HepG2 (cell line): Measurements from ENCODE around the gene NEK7. TPM values are rescaled to one million over a fixed set of nuclear protein-coding genes. Genes with fewer than 3 reads are reported as not detected.
A peak's percentile ranks its signal among the peaks of the same experiment; 100 is the strongest.

Source experiments
- FLYWCH1 ChIP-seq: sonication (generic); formaldehyde crosslinking; IDR thresholded peaks from 2 replicates; pipeline ENCODE4 v1.8.1; 2023; ENCODE audit warnings: mild to moderate bottlenecking, missing genetic modification reagents
- HINFP ChIP-seq: sonication (generic); formaldehyde crosslinking; IDR thresholded peaks from 2 replicates; pipeline ENCODE4 v1.4.0; 2020; ENCODE audit warnings: low read depth, mild to moderate bottlenecking, missing genetic modification reagents
- IRX3 ChIP-seq: sonication (generic); formaldehyde crosslinking; IDR thresholded peaks from 2 replicates; pipeline ENCODE4 v1.8.1; 2023; ENCODE audit warnings: mild to moderate bottlenecking, low read depth, missing genetic modification reagents, borderline replicate concordance
- MBNL3 ChIP-seq: fragments of 250-450 bp; sonication (Bioruptor Pico); conservative IDR thresholded peaks from 2 replicates; pipeline ENCODE4 v1.8.0; 2022; ENCODE audit warnings: mild to moderate bottlenecking, inconsistent platforms
- NFIC ChIP-seq: IDR thresholded peaks from 2 replicates; pipeline ENCODE4 v1.6.1; 2012; ENCODE audit warnings: mild to moderate bottlenecking, low read length, inconsistent platforms
- POGZ ChIP-seq: sonication (generic); formaldehyde crosslinking; IDR thresholded peaks from 2 replicates; pipeline ENCODE4 v1.4.0; 2020; ENCODE audit warnings: mild to moderate bottlenecking, missing genetic modification reagents
- SCMH1 ChIP-seq: sonication (generic); formaldehyde crosslinking; IDR thresholded peaks from 2 replicates; pipeline ENCODE4 v1.9.0; 2021; ENCODE audit warnings: missing genetic modification reagents, mild to moderate bottlenecking, borderline replicate concordance
- SPEN ChIP-seq: sonication (generic); formaldehyde crosslinking; IDR thresholded peaks from 2 replicates; pipeline ENCODE4 v1.5.1; 2020; ENCODE audit warnings: low read depth, mild to moderate bottlenecking, missing genetic modification reagents
- TAF15 ChIP-seq: fragments of 200-400 bp; formaldehyde crosslinking; IDR thresholded peaks from one replicate; pipeline ENCODE4 v1.6.1; 2018; ENCODE audit warnings: mild to moderate bottlenecking, low read depth, low read length; ENCODE audit not compliant: poor library complexity, severe bottlenecking
- ZBED4 ChIP-seq: sonication (generic); formaldehyde crosslinking; IDR thresholded peaks from 2 replicates; pipeline ENCODE4 v1.4.0; 2020; ENCODE audit warnings: missing genetic modification reagents, borderline replicate concordance
- ZBTB3 ChIP-seq: sonication (generic); formaldehyde crosslinking; IDR thresholded peaks from 2 replicates; pipeline ENCODE4 v1.4.0; 2020; ENCODE audit warnings: low read depth, mild to moderate bottlenecking, moderate library complexity, missing genetic modification reagents, borderline replicate concordance
- ZBTB4 ChIP-seq: sonication (generic); formaldehyde crosslinking; IDR thresholded peaks from 2 replicates; pipeline ENCODE4 v1.4.0; 2020; ENCODE audit warnings: missing genetic modification reagents, mild to moderate bottlenecking, borderline replicate concordance
- ZNF468 ChIP-seq: sonication (generic); formaldehyde crosslinking; IDR thresholded peaks from 2 replicates; pipeline ENCODE4 v1.8.0; 2022; ENCODE audit warnings: mild to moderate bottlenecking, moderate library complexity, missing genetic modification reagents
- ZNF501 ChIP-seq: sonication (generic); formaldehyde crosslinking; IDR thresholded peaks from 2 replicates; pipeline ENCODE4 v1.5.1; 2020; ENCODE audit warnings: mild to moderate bottlenecking, moderate library complexity, missing genetic modification reagents
- ZNF724P ChIP-seq: sonication (generic); formaldehyde crosslinking; IDR thresholded peaks from 2 replicates; pipeline ENCODE4 v1.8.0; 2022; ENCODE audit warnings: missing genetic modification reagents, borderline replicate concordance
- ZNF878 ChIP-seq: sonication (generic); formaldehyde crosslinking; IDR thresholded peaks from 2 replicates; pipeline ENCODE4 v1.8.1; 2023; ENCODE audit warnings: mild to moderate bottlenecking, missing genetic modification reagents, moderate library complexity
- polyA plus RNA-seq, 8 experiments: library from polyadenylated mRNA; depleted of rRNA in 3 of 8; stranded (reverse) in 7 of 8; unstranded in 1 of 8; fragments of >200 nt; fragmentation: Illumina TruSeq in 4 of 8; extraction: Trizol in 4 of 8; gene quantifications; 2 replicates each; pipeline versions ENCODE4 v1.2.1 to v1.2.3, GENCODE V29; 2011 to 2016; ENCODE audit warnings: low read depth in 4 of 8, missing spikeins in 1 of 8, mixed read lengths in 1 of 8; ENCODE audit not compliant: insufficient read depth in 1 of 8
- total RNA-seq, 5 experiments: library from RNA; depleted of rRNA; stranded (reverse); fragments of >200 nt; fragmentation: Illumina TruSeq; extraction: Trizol; gene quantifications; 2 replicates each; pipeline ENCODE4 v1.2.3, GENCODE V29; 2016; ENCODE audit warnings: low read depth in 1 of 5
- TF ChIP-seq, protein P1 (sequence below): sonication (generic); formaldehyde crosslinking; IDR thresholded peaks from 2 replicates; pipeline ENCODE4 v1.8.0; 2022; ENCODE audit warnings: missing genetic modification reagents, low read depth, mild to moderate bottlenecking, borderline replicate concordance
- TF ChIP-seq, protein P2 (sequence below): IDR thresholded peaks from 2 replicates; pipeline ENCODE4 v1.6.1; 2016; ENCODE audit warnings: missing genetic modification reagents, missing compliant biosample characterization

NEK7 gene
- total and polyA plus RNA-seq, 2 of the 13 experiments (the other 11 are each of a cell fraction or from before 2014, with no cell fraction given) = 18.1 to 19.2 TPM

DNA sequence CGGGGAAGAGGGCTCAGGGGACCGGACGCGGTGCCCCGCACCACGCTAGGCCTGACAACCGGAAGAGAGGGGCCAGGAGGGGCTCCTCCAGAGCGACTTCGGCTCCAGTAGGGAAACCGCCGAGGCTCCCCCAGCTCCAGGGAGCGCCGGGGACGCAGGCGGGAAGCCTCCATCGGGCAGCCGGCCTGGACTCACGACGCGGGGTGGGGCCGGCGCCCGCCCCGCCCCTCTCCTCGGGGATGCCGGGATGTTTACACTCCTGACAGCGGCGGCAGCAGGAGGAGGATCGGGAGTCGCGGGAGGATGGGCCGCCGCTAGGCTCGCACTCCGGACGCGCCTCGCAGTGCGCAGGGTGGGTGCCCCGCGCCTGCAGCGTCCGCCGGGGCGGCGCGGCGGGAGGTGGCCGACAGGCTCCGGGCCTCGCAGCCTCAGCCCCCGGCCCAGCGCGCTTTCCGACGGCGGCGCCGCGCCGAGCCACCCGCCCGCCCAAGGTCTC is at the start of gene NEK7 (continued):
- TF ChIP-seq ZBED4 (CRISPR knock-in tag) (0 out of 2 replicates have a peak, but pooled peaks have one; percentile 13), NFIC (no peak), HINFP (CRISPR knock-in tag) (peak; percentile 68; the same call in 1 of the 2 replicates), ZNF501 (peak; percentile 52), SPEN (peak; percentile 64; the same call in 1 of the 2 replicates), FLYWCH1 (CRISPR knock-in tag) (no peak), MBNL3 (no peak), ZBTB4 (CRISPR knock-in tag) (no peak), ZBTB3 (CRISPR knock-in tag) (no peak), TAF15 (no peak), SCMH1 (CRISPR knock-in tag) (no peak), ZNF878 (CRISPR knock-in tag) (peak; percentile 74), ZNF724P (no peak), IRX3 (CRISPR knock-in tag) (0 out of 2 replicates have a peak, but pooled peaks have one; percentile 12), POGZ (CRISPR knock-in tag) (peak; percentile 73; the same call in 1 of the 2 replicates), ZNF468 (CRISPR knock-in tag) (no peak)
- TF ChIP-seq, protein P1, sequence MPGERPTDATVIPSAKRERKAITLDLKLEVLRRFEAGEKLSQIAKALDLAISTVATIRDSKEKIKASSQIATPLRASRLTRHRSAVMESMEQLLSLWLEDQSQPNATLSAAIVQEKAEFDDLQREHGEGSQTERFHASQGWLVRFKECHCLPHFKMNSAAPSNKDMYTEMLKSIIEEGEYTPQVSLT (CRISPR knock-in tag) = no peak
- TF ChIP-seq, protein P2, sequence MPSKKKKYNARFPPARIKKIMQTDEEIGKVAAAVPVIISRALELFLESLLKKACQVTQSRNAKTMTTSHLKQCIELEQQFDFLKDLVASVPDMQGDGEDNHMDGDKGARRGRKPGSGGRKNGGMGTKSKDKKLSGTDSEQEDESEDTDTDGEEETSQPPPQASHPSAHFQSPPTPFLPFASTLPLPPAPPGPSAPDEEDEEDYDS = peak; percentile 75
